Measurements from ENCODE around the gene FOXA1.

FOXA1 gene

GRCh38 chr14:37620856-37621255, 25.8 kb upstream of the FOXA1 start:
- Histone ChIP-seq H3K36me3 (ENCODE audit: insufficient read depth, low read length) (no peaks in the 10 kb centered on the region), H3K27ac (ENCODE audit: low read depth, low read length) (no peak overlapping the region), H3K9ac (ENCODE audit: low read length) (no peak overlapping the region), H3K4me3 (ENCODE audit: low read depth in 1 of 2, low read length in 2 of 2) (no peak overlapping the region), H3K27me3 (ENCODE audit: control insufficient read depth in 1 of 2, insufficient read depth in 2 of 2, low read length in 2 of 2) (peaks cover 15 to 16% of the 10 kb centered on the region in 2 donors), H3K9me3 (ENCODE audit: low read length) (peaks cover 5% of the 10 kb centered on the region), H3K4me1 (ENCODE audit: insufficient read depth, low read length) (no peaks in the 10 kb centered on the region)

- H3K4me3 ChIP-seq (ENCODE audit: low read depth in 1 of 2, low read length in 2 of 2), result no peak overlapping the region
- H3K9ac ChIP-seq (ENCODE audit: low read length), result no peak overlapping the region
- H3K36me3 ChIP-seq (ENCODE audit: insufficient read depth, low read length), result no peaks in the 10 kb centered on the region
- no peaks in the 10 kb centered on the region for H3K4me1 ChIP-seq (ENCODE audit: insufficient read depth, low read length)
- H3K27me3 ChIP-seq (ENCODE audit: control insufficient read depth in 1 of 2, insufficient read depth in 2 of 2, low read length in 2 of 2), result peaks cover 15 to 16% of the 10 kb centered on the region in 2 donors
- H3K27ac ChIP-seq (ENCODE audit: low read depth, low read length), result no peak overlapping the region
- peaks cover 17% of the 10 kb centered on the region for H3K9me3 ChIP-seq (ENCODE audit: low read length)
These were observed 23.5 kb upstream of the FOXA1 start for GRCh38 chr14:37618498-37619028.

- no peak overlapping the region for H3K4me3 ChIP-seq (ENCODE audit: low read depth in 1 of 2, low read length in 2 of 2)
- H3K9ac ChIP-seq (ENCODE audit: low read length), result no peak overlapping the region
- no peak overlapping the region for H3K27ac ChIP-seq (ENCODE audit: low read depth, low read length)
- H3K9me3 ChIP-seq (ENCODE audit: low read length), result peaks cover 17% of the 10 kb centered on the region
- no peaks in the 10 kb centered on the region for H3K36me3 ChIP-seq (ENCODE audit: insufficient read depth, low read length)
- H3K4me1 ChIP-seq (ENCODE audit: insufficient read depth, low read length), result no peaks in the 10 kb centered on the region
- peaks cover 15 to 16% of the 10 kb centered on the region in 2 donors for H3K27me3 ChIP-seq (ENCODE audit: control insufficient read depth in 1 of 2, insufficient read depth in 2 of 2, low read length in 2 of 2)
These were observed 22.9 kb upstream of the FOXA1 start for GRCh38 chr14:37617864-37618365.

GRCh38 chr14:37616853-37617252, 21.8 kb upstream of the FOXA1 start:
- Histone ChIP-seq H3K36me3 (ENCODE audit: insufficient read depth, low read length) (no peaks in the 10 kb centered on the region), H3K4me3 (ENCODE audit: low read depth in 1 of 2, low read length in 2 of 2) (no peak overlapping the region), H3K27me3 (ENCODE audit: control insufficient read depth in 1 of 2, insufficient read depth in 2 of 2, low read length in 2 of 2) (peaks cover 6 to 13% of the 10 kb centered on the region in 2 donors), H3K9ac (ENCODE audit: low read length) (no peak overlapping the region), H3K9me3 (ENCODE audit: low read length) (peaks cover 17% of the 10 kb centered on the region), H3K27ac (ENCODE audit: low read depth, low read length) (no peak overlapping the region), H3K4me1 (ENCODE audit: insufficient read depth, low read length) (no peaks in the 10 kb centered on the region)

- Histone ChIP-seq H3K27me3 (ENCODE audit: control insufficient read depth in 1 of 2, insufficient read depth in 2 of 2, low read length in 2 of 2) (peaks cover 2 to 7% of the 10 kb centered on the region in 2 donors), H3K4me1 (ENCODE audit: insufficient read depth, low read length) (no peaks in the 10 kb centered on the region), H3K4me3 (ENCODE audit: low read depth in 1 of 2, low read length in 2 of 2) (no peak overlapping the region), H3K36me3 (ENCODE audit: insufficient read depth, low read length) (no peaks in the 10 kb centered on the region), H3K9me3 (ENCODE audit: low read length) (peaks cover 17% of the 10 kb centered on the region), H3K9ac (ENCODE audit: low read length) (no peak overlapping the region), H3K27ac (ENCODE audit: low read depth, low read length) (no peak overlapping the region)
These were observed 20.7 kb upstream of the FOXA1 start for GRCh38 chr14:37615582-37616289.

GRCh38 chr14:37610945-37611523, 16.0 kb upstream of the FOXA1 start:
- H3K9me3 ChIP-seq (ENCODE audit: low read length), result peaks cover 14% of the 10 kb centered on the region
- H3K27me3 ChIP-seq (ENCODE audit: control insufficient read depth in 1 of 2, insufficient read depth in 2 of 2, low read length in 2 of 2), result peaks cover 0 to 7% of the 10 kb centered on the region in 2 donors
- H3K9ac ChIP-seq (ENCODE audit: low read length), result no peak overlapping the region
- no peaks in the 10 kb centered on the region for H3K36me3 ChIP-seq (ENCODE audit: insufficient read depth, low read length)
- H3K4me3 ChIP-seq (ENCODE audit: low read depth in 1 of 2, low read length in 2 of 2), result no peak overlapping the region
- no peaks in the 10 kb centered on the region for H3K4me1 ChIP-seq (ENCODE audit: insufficient read depth, low read length)
- no peak overlapping the region for H3K27ac ChIP-seq (ENCODE audit: low read depth, low read length)

GRCh38 chr14:37608649-37609048, 13.6 kb upstream of the FOXA1 start:
- Histone ChIP-seq H3K36me3 (ENCODE audit: insufficient read depth, low read length) (no peaks in the 10 kb centered on the region), H3K27me3 (ENCODE audit: control insufficient read depth in 1 of 2, insufficient read depth in 2 of 2, low read length in 2 of 2) (peaks cover 9 to 15% of the 10 kb centered on the region in 2 donors), H3K27ac (ENCODE audit: low read depth, low read length) (no peak overlapping the region), H3K9ac (ENCODE audit: low read length) (no peak overlapping the region), H3K9me3 (ENCODE audit: low read length) (no peaks in the 10 kb centered on the region), H3K4me1 (ENCODE audit: insufficient read depth, low read length) (no peaks in the 10 kb centered on the region), H3K4me3 (ENCODE audit: low read depth in 1 of 2, low read length in 2 of 2) (no peak overlapping the region)

- no peaks in the 10 kb centered on the region for H3K4me1 ChIP-seq (ENCODE audit: insufficient read depth, low read length)
- no peak overlapping the region for H3K9ac ChIP-seq (ENCODE audit: low read length)
- H3K27me3 ChIP-seq (ENCODE audit: control insufficient read depth in 1 of 2, insufficient read depth in 2 of 2, low read length in 2 of 2), result peaks cover 28 to 35% of the 10 kb centered on the region in 2 donors
- H3K9me3 ChIP-seq (ENCODE audit: low read length), result no peaks in the 10 kb centered on the region
- H3K4me3 ChIP-seq (ENCODE audit: low read depth in 1 of 2, low read length in 2 of 2), result no peak overlapping the region
- H3K27ac ChIP-seq (ENCODE audit: low read depth, low read length), result no peak overlapping the region
- no peaks in the 10 kb centered on the region for H3K36me3 ChIP-seq (ENCODE audit: insufficient read depth, low read length)
These were observed 11.6 kb upstream of the FOXA1 start for GRCh38 chr14:37606678-37607077.

- Histone ChIP-seq H3K4me1 (ENCODE audit: insufficient read depth, low read length) (peaks cover 5% of the 10 kb centered on the region), H3K27ac (ENCODE audit: low read depth, low read length) (no peak overlapping the region), H3K36me3 (ENCODE audit: insufficient read depth, low read length) (no peaks in the 10 kb centered on the region), H3K4me3 (ENCODE audit: low read depth in 1 of 2, low read length in 2 of 2) (no peak overlapping the region), H3K27me3 (ENCODE audit: control insufficient read depth in 1 of 2, insufficient read depth in 2 of 2, low read length in 2 of 2) (peaks cover 56% of the 10 kb centered on the region in 2 donors), H3K9me3 (ENCODE audit: low read length) (no peaks in the 10 kb centered on the region), H3K9ac (ENCODE audit: low read length) (no peak overlapping the region)
These were observed 8.7 kb upstream of the FOXA1 start for GRCh38 chr14:37603688-37604251.

- Histone ChIP-seq H3K4me1 (ENCODE audit: insufficient read depth, low read length) (peaks cover 9% of the 10 kb centered on the region), H3K27ac (ENCODE audit: low read depth, low read length) (no peak overlapping the region), H3K9ac (ENCODE audit: low read length) (no peak overlapping the region), H3K9me3 (ENCODE audit: low read length) (no peaks in the 10 kb centered on the region), H3K4me3 (ENCODE audit: low read depth in 1 of 2, low read length in 2 of 2) (no peak overlapping the region), H3K36me3 (ENCODE audit: insufficient read depth, low read length) (no peaks in the 10 kb centered on the region), H3K27me3 (ENCODE audit: control insufficient read depth in 1 of 2, insufficient read depth in 2 of 2, low read length in 2 of 2) (peaks cover 66% of the 10 kb centered on the region in 2 donors)
These were observed 7.8 kb upstream of the FOXA1 start for GRCh38 chr14:37602605-37603453.

GRCh38 chr14:37601865-37602264, 6.8 kb upstream of the FOXA1 start:
- peaks cover 75 to 76% of the 10 kb centered on the region in 2 donors for H3K27me3 ChIP-seq (ENCODE audit: control insufficient read depth in 1 of 2, insufficient read depth in 2 of 2, low read length in 2 of 2)
- no peak overlapping the region for H3K4me3 ChIP-seq (ENCODE audit: low read depth in 1 of 2, low read length in 2 of 2)
- no peaks in the 10 kb centered on the region for H3K9me3 ChIP-seq (ENCODE audit: low read length)
- H3K27ac ChIP-seq (ENCODE audit: low read depth, low read length), result no peak overlapping the region
- no peak overlapping the region for H3K9ac ChIP-seq (ENCODE audit: low read length)
- no peaks in the 10 kb centered on the region for H3K36me3 ChIP-seq (ENCODE audit: insufficient read depth, low read length)
- H3K4me1 ChIP-seq (ENCODE audit: insufficient read depth, low read length), result peaks cover 9% of the 10 kb centered on the region

All from muscle layer of colon (tissue), 2 donors.